Panc1 (cell line): Measurements from ENCODE around the gene WFDC9.

Source experiments
- CTCF ChIP-seq: fragments of 450-650 bp; IDR thresholded peaks from 2 replicates; pipeline ENCODE4 v1.5.1; 2017; ENCODE audit warnings: mild to moderate bottlenecking
- POLR2AphosphoS5 ChIP-seq: IDR thresholded peaks from 2 replicates; pipeline ENCODE4 v1.6.1; 2012; ENCODE audit warnings: mild to moderate bottlenecking, low read depth, low read length, moderate library complexity
- TF ChIP-seq, protein P1 (sequence below), 2 experiments: IDR thresholded peaks; 2 replicates each; pipeline ENCODE4 v1.6.1; 2011 to 2012; ENCODE audit warnings: low read depth in 2 of 2, control low read depth in 1 of 2, low read length in 1 of 2, mild to moderate bottlenecking in 1 of 2, moderate library complexity in 1 of 2; ENCODE audit not compliant: insufficient read depth in 1 of 2

DNA sequence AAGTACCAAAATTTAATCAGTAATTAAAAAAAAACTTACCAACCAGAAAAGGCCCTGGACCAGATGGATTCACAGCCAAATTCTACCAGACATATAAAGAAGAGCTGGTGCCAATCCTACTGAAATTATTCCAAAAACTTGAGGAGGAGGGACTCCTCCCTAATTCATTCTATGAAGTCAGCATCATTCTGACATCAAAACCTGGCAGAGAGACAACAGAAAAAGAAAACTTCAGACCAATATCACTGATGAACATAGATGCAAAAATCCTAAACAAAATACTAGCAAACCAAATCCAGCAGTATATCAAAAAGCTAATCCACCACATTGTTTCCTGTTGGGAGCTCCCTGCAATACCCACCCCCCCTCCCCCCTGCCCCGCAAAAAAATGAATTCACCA, 39.1 kb upstream of the WFDC9 start, which contains the start of gene WFDC11:
- TF ChIP-seq CTCF (no peak), POLR2AphosphoS5 (no peak)
- TF ChIP-seq, protein P1, sequence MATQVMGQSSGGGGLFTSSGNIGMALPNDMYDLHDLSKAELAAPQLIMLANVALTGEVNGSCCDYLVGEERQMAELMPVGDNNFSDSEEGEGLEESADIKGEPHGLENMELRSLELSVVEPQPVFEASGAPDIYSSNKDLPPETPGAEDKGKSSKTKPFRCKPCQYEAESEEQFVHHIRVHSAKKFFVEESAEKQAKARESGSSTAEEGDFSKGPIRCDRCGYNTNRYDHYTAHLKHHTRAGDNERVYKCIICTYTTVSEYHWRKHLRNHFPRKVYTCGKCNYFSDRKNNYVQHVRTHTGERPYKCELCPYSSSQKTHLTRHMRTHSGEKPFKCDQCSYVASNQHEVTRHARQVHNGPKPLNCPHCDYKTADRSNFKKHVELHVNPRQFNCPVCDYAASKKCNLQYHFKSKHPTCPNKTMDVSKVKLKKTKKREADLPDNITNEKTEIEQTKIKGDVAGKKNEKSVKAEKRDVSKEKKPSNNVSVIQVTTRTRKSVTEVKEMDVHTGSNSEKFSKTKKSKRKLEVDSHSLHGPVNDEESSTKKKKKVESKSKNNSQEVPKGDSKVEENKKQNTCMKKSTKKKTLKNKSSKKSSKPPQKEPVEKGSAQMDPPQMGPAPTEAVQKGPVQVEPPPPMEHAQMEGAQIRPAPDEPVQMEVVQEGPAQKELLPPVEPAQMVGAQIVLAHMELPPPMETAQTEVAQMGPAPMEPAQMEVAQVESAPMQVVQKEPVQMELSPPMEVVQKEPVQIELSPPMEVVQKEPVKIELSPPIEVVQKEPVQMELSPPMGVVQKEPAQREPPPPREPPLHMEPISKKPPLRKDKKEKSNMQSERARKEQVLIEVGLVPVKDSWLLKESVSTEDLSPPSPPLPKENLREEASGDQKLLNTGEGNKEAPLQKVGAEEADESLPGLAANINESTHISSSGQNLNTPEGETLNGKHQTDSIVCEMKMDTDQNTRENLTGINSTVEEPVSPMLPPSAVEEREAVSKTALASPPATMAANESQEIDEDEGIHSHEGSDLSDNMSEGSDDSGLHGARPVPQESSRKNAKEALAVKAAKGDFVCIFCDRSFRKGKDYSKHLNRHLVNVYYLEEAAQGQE (IDR thresholded peaks at IDR 0.05; ENCODE audit: insufficient read depth in 1 of 2, low read depth in 2 of 2, low read length in 1 of 2) = no peak
